RWPE2 (cell line): Measurements from ENCODE around the gene ADAMTS9.

Experiments
- ATAC-seq: fragments of 200-7000 bp; cut with Tn5 transposase; 3 replicates; pipeline ENCODE4 v1.9.1; 2021; ENCODE audit warnings: low read depth
- DNase-seq: peaks from one replicate; pipeline ENCODE4 v3.0.0-alpha.2; 2020; ENCODE audit warnings: low spot score
- H3K27ac ChIP-seq: fragments of 450-650 bp; 2 replicates; pipeline ENCODE4 v1.5.1; 2017; ENCODE audit warnings: mild to moderate bottlenecking; ENCODE audit not compliant: poor library complexity, severe bottlenecking
- H3K27me3 ChIP-seq: fragments of 250-450 bp; sonication (Bioruptor Pico); 2 replicates; pipeline ENCODE4 v1.5.1; 2021; ENCODE audit warnings: mild to moderate bottlenecking, moderate library complexity; ENCODE audit not compliant: insufficient read depth, poor library complexity, severe bottlenecking
- H3K36me3 ChIP-seq: fragments of 250-450 bp; sonication (Bioruptor Pico); 2 replicates; pipeline ENCODE4 v1.5.1; 2020; ENCODE audit warnings: low read depth, mild to moderate bottlenecking, moderate library complexity
- H3K4me1 ChIP-seq: fragments of 250-450 bp; sonication (Bioruptor Pico); 2 replicates; pipeline ENCODE4 v1.5.1; 2021; ENCODE audit warnings: mild to moderate bottlenecking, moderate library complexity; ENCODE audit not compliant: insufficient read depth, poor library complexity, severe bottlenecking
- H3K4me3 ChIP-seq: fragments of 250-450 bp; sonication (Bioruptor Pico); 2 replicates; pipeline ENCODE4 v1.5.1; 2021; ENCODE audit warnings: mild to moderate bottlenecking, moderate library complexity; ENCODE audit not compliant: severe bottlenecking
- H3K9me3 ChIP-seq: fragments of 250-450 bp; sonication (Bioruptor Pico); 2 replicates; pipeline ENCODE4 v1.5.1; 2021; ENCODE audit warnings: mild to moderate bottlenecking, moderate library complexity; ENCODE audit not compliant: severe bottlenecking
- CTCF ChIP-seq: fragments of 450-650 bp; IDR thresholded peaks from one replicate; pipeline ENCODE4 v1.5.1; 2017; ENCODE audit warnings: mild to moderate bottlenecking, moderate library complexity; ENCODE audit not compliant: poor library complexity, severe bottlenecking

The ADAMTS9 gene

GRCh38 chr3:64654013-64654412 is 33.8 kb downstream of the ADAMTS9 start:
- DNase-seq = no peak
- no peak for ATAC-seq
- TF ChIP-seq CTCF = no peak
- H3K4me1 ChIP-seq = no peaks in the 10 kb centered on the region
- H3K4me3 ChIP-seq = no peak overlapping the region
- H3K27me3 ChIP-seq = no peaks in the 10 kb centered on the region
- no peaks in the 10 kb centered on the region for H3K36me3 ChIP-seq
- H3K27ac ChIP-seq = no peak overlapping the region
- H3K9me3 ChIP-seq = no peaks in the 10 kb centered on the region

GRCh38 chr3:64653101-64653500 is 34.7 kb downstream of the ADAMTS9 start:
- Histone ChIP-seq H3K27me3 (no peaks in the 10 kb centered on the region), H3K4me3 (no peak overlapping the region), H3K9me3 (no peaks in the 10 kb centered on the region), H3K36me3 (no peaks in the 10 kb centered on the region), H3K27ac (no peak overlapping the region), H3K4me1 (no peaks in the 10 kb centered on the region)
- no peak for TF ChIP-seq CTCF
- DNase-seq = no peak
- no peak for ATAC-seq

GRCh38 chr3:64651741-64652241 is 36.0 kb downstream of the ADAMTS9 start:
- DNase-seq = no peak
- no peaks in the 10 kb centered on the region for H3K36me3 ChIP-seq
- H3K4me1 ChIP-seq = no peaks in the 10 kb centered on the region
- no peak for TF ChIP-seq CTCF
- no peaks in the 10 kb centered on the region for H3K9me3 ChIP-seq
- no peak overlapping the region for H3K27ac ChIP-seq
- H3K27me3 ChIP-seq = no peaks in the 10 kb centered on the region
- H3K4me3 ChIP-seq = no peak overlapping the region
- no peak for ATAC-seq

GRCh38 chr3:64651303-64651702 is 36.5 kb downstream of the ADAMTS9 start:
- no peak overlapping the region for H3K27ac ChIP-seq
- no peaks in the 10 kb centered on the region for H3K27me3 ChIP-seq
- ATAC-seq = no peak

More at GRCh38 chr3:64651303-64651702, 36.5 kb downstream of the ADAMTS9 start:
- Histone ChIP-seq H3K36me3 (no peaks in the 10 kb centered on the region), H3K9me3 (no peaks in the 10 kb centered on the region), H3K4me1 (no peaks in the 10 kb centered on the region), H3K4me3 (no peak overlapping the region)
- DNase-seq = no peak
- no peak for TF ChIP-seq CTCF
